H1 (cell line): ENCODE results near the gene OGFOD3. TPM values are rescaled to one million over a fixed set of nuclear protein-coding genes. Genes with fewer than 3 reads are reported as not detected.

Experiments
- CTCF ChIA-PET: fragments of 300-600 bp; sonication (Branson Sonifier 250); formaldehyde crosslinking; loops from one replicate; lab custom pipeline; 2021; ENCODE audit not compliant: partially characterized antibody; lab: Charles Lee
- POLR2A ChIA-PET: fragments of 300-600 bp; sonication (Branson Sonifier 250); formaldehyde crosslinking; loops from one replicate; lab custom pipeline; 2021; ENCODE audit warnings: inconsistent platforms; ENCODE audit not compliant: partially characterized antibody; lab: Charles Lee
- DNase-seq, 2 experiments: peaks; one replicate each; pipeline versions ENCODE4 v3.0.0 to v3.0.0-alpha.2; 2010 to 2022; ENCODE audit warnings: low spot score in 2 of 2, low read depth in 1 of 2, mixed read lengths in 1 of 2
- FAIRE-seq: peaks from 2 replicates; lab custom pipeline; 2011; peaks lifted over from hg19 to GRCh38; lab: Jason Lieb, UNC
- H2AFZ ChIP-seq: 2 replicates; pipeline ENCODE4 v1.8.1; 2012; ENCODE audit warnings: low read length, inconsistent platforms
- H2AK5ac ChIP-seq: 2 replicates; pipeline ENCODE4 v1.6.1; 2013; ENCODE audit warnings: low read depth, low read length
- H2BK120ac ChIP-seq: replicated peaks from 2 replicates; pipeline ENCODE3; 2013; ENCODE audit warnings: low read depth, low read length, inconsistent platforms
- H2BK12ac ChIP-seq: 2 replicates; pipeline ENCODE4 v1.6.1; 2013; ENCODE audit warnings: low read depth, low read length
- H2BK15ac ChIP-seq: 2 replicates; pipeline ENCODE4 v1.6.1; 2013; ENCODE audit warnings: low read length
- H2BK20ac ChIP-seq: 2 replicates; pipeline ENCODE4 v1.6.1; 2013; ENCODE audit warnings: low read length
- H2BK5ac ChIP-seq: 2 replicates; pipeline ENCODE4 v1.6.1; 2013; ENCODE audit warnings: low read depth, low read length
- H3K14ac ChIP-seq: 2 replicates; pipeline ENCODE4 v1.6.1; 2013; ENCODE audit warnings: inconsistent platforms; ENCODE audit not compliant: insufficient read length
- H3K18ac ChIP-seq: 2 replicates; pipeline ENCODE4 v1.6.1; 2013; ENCODE audit warnings: low read length; ENCODE audit errors: extremely low read depth
- H3K23ac ChIP-seq: 2 replicates; pipeline ENCODE4 v1.6.1; 2013; ENCODE audit warnings: inconsistent platforms; ENCODE audit not compliant: insufficient read length
- H3K23me2 ChIP-seq: 2 replicates; pipeline ENCODE4 v1.6.1; 2013; ENCODE audit warnings: low read depth, low read length
- H3K27ac ChIP-seq: 2 replicates; pipeline ENCODE4 v1.6.1; 2011; ENCODE audit warnings: low read depth, low read length, inconsistent platforms
- H3K27me3 ChIP-seq, 4 experiments: replicated peaks in 1 of 4; 1 replicate in 1 of 4; 2 replicates in 3 of 4; pipeline versions ENCODE4 v1.6.1 to v1.8.1; 2011 to 2013; ENCODE audit warnings: low read length in 3 of 4, mild to moderate bottlenecking in 3 of 4, inconsistent platforms in 2 of 4, mixed read lengths in 2 of 4, moderate library complexity in 1 of 4; ENCODE audit not compliant: control insufficient read depth in 3 of 4, insufficient read depth in 3 of 4; ENCODE audit errors: extremely low read depth in 1 of 4
- H3K36me3 ChIP-seq, 4 experiments: 2 replicates each; pipeline versions ENCODE4 v1.6.1 to v1.8.1; 2011 to 2013; ENCODE audit warnings: mild to moderate bottlenecking in 4 of 4, low read length in 3 of 4, moderate library complexity in 2 of 4, control low read depth in 1 of 4, inconsistent platforms in 1 of 4; ENCODE audit not compliant: insufficient read depth in 4 of 4, control insufficient read depth in 2 of 4
- H3K4ac ChIP-seq: replicated peaks from 2 replicates; pipeline ENCODE3; 2013; ENCODE audit warnings: low read length, low read depth, mixed read lengths, inconsistent platforms; ENCODE audit not compliant: insufficient read length
- H3K4me1 ChIP-seq, 4 experiments: replicated peaks in 1 of 4; 1 replicate in 1 of 4; 2 replicates in 3 of 4; pipeline versions ENCODE4 v1.6.1 to v1.8.1; 2011 to 2013; ENCODE audit warnings: low read length in 3 of 4, inconsistent platforms in 2 of 4, mixed read lengths in 1 of 4; ENCODE audit not compliant: insufficient read depth in 4 of 4, control insufficient read depth in 3 of 4
- H3K4me2 ChIP-seq, 2 experiments: 2 replicates each; pipeline versions ENCODE4 v1.6.1 to v1.8.1; 2011 to 2013; ENCODE audit warnings: low read depth in 2 of 2, low read length in 2 of 2, control low read depth in 1 of 2, inconsistent platforms in 1 of 2, mild to moderate bottlenecking in 1 of 2; ENCODE audit not compliant: insufficient read depth in 1 of 2
- H3K4me3 ChIP-seq, 4 experiments: fragments of 200-600, 300-600 bp in 1 of 4; sonication (generic), shearing (Covaris generic), sonication (Bioruptor Twin) in 1 of 4; 2 replicates each; pipeline versions ENCODE4 v1.5.1 to v1.8.1; 2011 to 2016; ENCODE audit warnings: low read length in 4 of 4, low read depth in 3 of 4, control low read depth in 2 of 4, inconsistent platforms in 2 of 4, mild to moderate bottlenecking in 2 of 4, mixed read lengths in 1 of 4, moderate library complexity in 1 of 4; ENCODE audit not compliant: insufficient read depth in 2 of 4; ENCODE audit errors: extremely low read depth in 1 of 4
- H3K56ac ChIP-seq: replicated peaks from 2 replicates; pipeline ENCODE3; 2013; ENCODE audit warnings: low read depth, mild to moderate bottlenecking, mixed read lengths, low read length, inconsistent platforms; ENCODE audit not compliant: insufficient read length
- H3K79me1 ChIP-seq: 2 replicates; pipeline ENCODE4 v1.6.1; 2013; ENCODE audit warnings: low read depth, low read length, control low read depth
- H3K79me2 ChIP-seq, 2 experiments: 2 replicates each; pipeline versions ENCODE4 v1.6.1 to v1.8.1; 2012 to 2013; ENCODE audit warnings: low read length in 2 of 2, mild to moderate bottlenecking in 2 of 2, inconsistent platforms in 1 of 2; ENCODE audit not compliant: insufficient read depth in 2 of 2, control insufficient read depth in 1 of 2
- H3K9ac ChIP-seq, 4 experiments: replicated peaks in 1 of 4; 1 replicate in 1 of 4; 2 replicates in 3 of 4; pipeline versions ENCODE4 v1.6.1 to v1.8.1; 2011 to 2013; ENCODE audit warnings: low read depth in 3 of 4, low read length in 3 of 4, control low read depth in 2 of 4, mild to moderate bottlenecking in 2 of 4, moderate library complexity in 2 of 4, inconsistent platforms in 1 of 4; ENCODE audit errors: extremely low read depth in 1 of 4
- H3K9me3 ChIP-seq, 2 experiments: 2 replicates each; pipeline versions ENCODE4 v1.6.1 to v1.8.1; 2012 to 2013; ENCODE audit warnings: mild to moderate bottlenecking in 2 of 2, moderate library complexity in 2 of 2, control low read depth in 1 of 2, inconsistent platforms in 1 of 2, low read depth in 1 of 2, low read length in 1 of 2, mixed read lengths in 1 of 2; ENCODE audit not compliant: insufficient read depth in 2 of 2
- H4K20me1 ChIP-seq, 2 experiments: replicated peaks in 1 of 2; 2 replicates each; pipeline versions ENCODE3 to v1.8.1; 2011 to 2013; ENCODE audit warnings: inconsistent platforms in 2 of 2, low read length in 2 of 2, mild to moderate bottlenecking in 1 of 2; ENCODE audit not compliant: insufficient read depth in 2 of 2, control insufficient read depth in 1 of 2
- H4K5ac ChIP-seq: 2 replicates; pipeline ENCODE4 v1.6.1; 2013; ENCODE audit warnings: low read length, low read depth, mixed read lengths, inconsistent platforms; ENCODE audit not compliant: insufficient read length
- H4K8ac ChIP-seq: 2 replicates; pipeline ENCODE4 v1.8.0; 2013; ENCODE audit warnings: mild to moderate bottlenecking, moderate library complexity, low read length, inconsistent platforms; ENCODE audit not compliant: insufficient read depth; ENCODE audit errors: extremely low read depth
- H4K91ac ChIP-seq: replicated peaks from 2 replicates; pipeline ENCODE3; 2013; ENCODE audit warnings: low read length, mixed read lengths, inconsistent platforms; ENCODE audit not compliant: insufficient read length
- RAD21 ChIP-seq, 2 experiments: IDR thresholded peaks in 1 of 2; conservative IDR thresholded peaks in 1 of 2; 2 replicates each; pipeline ENCODE4 v1.6.1; 2011; ENCODE audit warnings: low read depth in 2 of 2, low read length in 2 of 2, improper control_type of control experiment in 1 of 2, inconsistent platforms in 1 of 2, mild to moderate bottlenecking in 1 of 2, moderate library complexity in 1 of 2
- WGBS, 2 experiments: shearing (Covaris generic) in 1 of 2; methylation state at CpG; one replicate each; pipeline versions ENCODE4 v1.1.6 to v1.1.7; 2013 to 2015; ENCODE audit warnings: low lambda C conversion rate in 2 of 2, mixed read lengths in 2 of 2, inconsistent platforms in 1 of 2, low coverage in 1 of 2, missing lambda C conversion rate in 1 of 2; ENCODE audit not compliant: insufficient replicate concordance in 2 of 2, insufficient coverage in 1 of 2, insufficient read length in 1 of 2; ENCODE audit errors: extremely low coverage in 1 of 2, missing lambda C conversion rate in 1 of 2; 5-methylcytosine and 5-hydroxymethylcytosine counted together
- polyA plus RNA-seq, 7 experiments: library from polyadenylated mRNA; depleted of rRNA in 3 of 7; stranded (reverse) in 5 of 7; unstranded in 2 of 7; fragments of >200 nt in 5 of 7; fragments of 200-250 nt in 2 of 7; gene quantifications; 1 replicate in 5 of 7; 2 replicates in 1 of 7; 4 replicates in 1 of 7; pipeline versions ENCODE4 v1.2.1 to v1.2.3, GENCODE V29; 2011 to 2013; ENCODE audit warnings: missing spikeins in 2 of 7, mixed read lengths in 2 of 7
- total RNA-seq: library from RNA; stranded (reverse); fragmentation: NEBNext Ultra II Directional; extraction: Animal tissue kit (Norgen Biotek cat#: 25700); gene quantifications from 2 replicates; pipeline ENCODE4 v1.2.1, GENCODE V29; 2021
- TF ChIP-seq, protein P1 (sequence below), 3 experiments: IDR thresholded peaks; 1 replicate in 2 of 3; 2 replicates in 1 of 3; pipeline versions ENCODE4 v1.5.1 to v1.6.1; 2011; ENCODE audit warnings: low read length in 3 of 3, mild to moderate bottlenecking in 3 of 3, inconsistent platforms in 2 of 3, low read depth in 1 of 3, moderate library complexity in 1 of 3; ENCODE audit not compliant: insufficient read depth in 1 of 3; ENCODE audit errors: control extremely low read depth in 1 of 3

Gene OGFOD3
- total and polyA plus RNA-seq, 2 of the 8 experiments (the other 6 are each of a cell fraction or from before 2014, with no cell fraction given): 21.1 to 21.8 TPM

DNA sequence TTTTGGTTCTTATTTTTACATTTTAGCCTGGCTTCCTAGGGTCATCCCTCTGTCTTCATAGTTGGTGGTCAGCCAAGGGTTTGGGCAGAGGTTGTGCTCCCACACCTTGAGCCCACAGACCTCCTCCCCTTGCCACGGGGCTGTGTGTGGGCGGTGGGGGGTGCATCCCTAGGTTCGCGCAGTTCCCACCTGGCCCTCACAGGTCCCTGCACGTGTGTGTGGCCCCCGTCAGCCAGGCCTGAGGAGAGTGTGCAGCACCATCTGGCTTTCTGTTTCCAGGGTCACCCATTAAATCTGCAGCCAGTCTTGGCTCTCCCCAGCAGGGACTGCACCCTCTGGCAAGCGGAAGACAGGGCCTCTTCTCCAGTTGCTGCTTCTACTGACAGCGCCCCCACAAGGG, 13.6 kb upstream of the OGFOD3 start:
- Histone ChIP-seq H4K5ac (no peak overlapping the region), H3K4me1 (no peaks in the 10 kb centered on the region; a peak in 1 of 7 replicates), H3K27me3 (no peaks in the 10 kb centered on the region), H3K4me2 (no peak overlapping the region), H3K9ac (no peak overlapping the region), H2BK20ac (no peak overlapping the region), H3K9me3 (no peaks in the 10 kb centered on the region), H2BK5ac (no peak overlapping the region), H4K20me1 (peaks cover 2 to 6% of the 10 kb centered on the region in 2 experiments), H3K79me1 (no peaks in the 10 kb centered on the region)
- FAIRE-seq: no peak
- TF ChIP-seq, protein P1, sequence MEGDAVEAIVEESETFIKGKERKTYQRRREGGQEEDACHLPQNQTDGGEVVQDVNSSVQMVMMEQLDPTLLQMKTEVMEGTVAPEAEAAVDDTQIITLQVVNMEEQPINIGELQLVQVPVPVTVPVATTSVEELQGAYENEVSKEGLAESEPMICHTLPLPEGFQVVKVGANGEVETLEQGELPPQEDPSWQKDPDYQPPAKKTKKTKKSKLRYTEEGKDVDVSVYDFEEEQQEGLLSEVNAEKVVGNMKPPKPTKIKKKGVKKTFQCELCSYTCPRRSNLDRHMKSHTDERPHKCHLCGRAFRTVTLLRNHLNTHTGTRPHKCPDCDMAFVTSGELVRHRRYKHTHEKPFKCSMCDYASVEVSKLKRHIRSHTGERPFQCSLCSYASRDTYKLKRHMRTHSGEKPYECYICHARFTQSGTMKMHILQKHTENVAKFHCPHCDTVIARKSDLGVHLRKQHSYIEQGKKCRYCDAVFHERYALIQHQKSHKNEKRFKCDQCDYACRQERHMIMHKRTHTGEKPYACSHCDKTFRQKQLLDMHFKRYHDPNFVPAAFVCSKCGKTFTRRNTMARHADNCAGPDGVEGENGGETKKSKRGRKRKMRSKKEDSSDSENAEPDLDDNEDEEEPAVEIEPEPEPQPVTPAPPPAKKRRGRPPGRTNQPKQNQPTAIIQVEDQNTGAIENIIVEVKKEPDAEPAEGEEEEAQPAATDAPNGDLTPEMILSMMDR (IDR thresholded peaks at IDR 0.05; ENCODE audit: control extremely low read depth in 1 of 3, insufficient read depth in 1 of 3, low read depth in 1 of 3, low read length in 3 of 3): 0 out of 4 replicates have a peak, but pooled peaks of 1 of the 3 experiments have one; percentile 3
- TF ChIP-seq RAD21 (IDR thresholded peaks at IDR 0.05 in 1 of 2, conservative IDR thresholded peaks at IDR 0.05 in 1 of 2; ENCODE audit: low read depth in 2 of 2, low read length in 2 of 2): no peak
- TF ChIP-seq, all 59 proteins: peak for 1
- Histone ChIP-seq H4K8ac (peak overlapping the region; percentile 51; the same call in 1 of the 2 replicates), H3K23ac (no peak overlapping the region), H2BK120ac (no peak overlapping the region), H3K56ac (no peak overlapping the region), H3K18ac (no peak overlapping the region), H3K23me2 (no peaks in the 10 kb centered on the region), H2AFZ (no peak overlapping the region), H2AK5ac (no peak overlapping the region), H2BK12ac (no peak overlapping the region), H3K14ac (no peak overlapping the region), H4K91ac (no peak overlapping the region), H3K79me2 (no peaks in the 10 kb centered on the region), H3K36me3 (peaks cover 0 to 5% (median 2%) of the 10 kb centered on the region in 4 experiments; a peak in 2 of 8 replicates), H2BK15ac (no peak overlapping the region), H3K27ac (no peak overlapping the region), H3K4ac (no peak overlapping the region), H3K4me3 (no peak overlapping the region)
- DNase-seq: no peak
- CTCF ChIA-PET: no interaction called here
- 96% methylated on average over 8 of the region's 8 CpGs; no CpG with 5 or more reads in 1 of the 2 experiments for whole genome bisulfite sequencing, 2 experiments
- POLR2A ChIA-PET: interaction anchor here (1.0 to 4.0 kb wide), 3 partner anchors 8 to 13 kb away, joined by 3 to 19 read pairs (median 3); no protein-coding TSS in a partner anchor
